Thyroid gland (tissue), 4 donors: ENCODE results near the gene RABL6. TPM values are rescaled to one million over a fixed set of nuclear protein-coding genes. Genes with fewer than 3 reads are reported as not detected.
A peak's percentile ranks its signal among the peaks of the same experiment; 100 is the strongest.

Experiments
- DNase-seq, 2 donors: peaks; one replicate each; pipeline ENCODE4 v3.0.0-alpha.2; 2019
- H3K27ac ChIP-seq, 3 donors: fragments of 200-600 bp; sonication (generic); 1 replicate in 2 of 3; 2 replicates in 1 of 3; pipeline ENCODE4 v1.5.1; 2016 to 2019; ENCODE audit warnings: mild to moderate bottlenecking in 1 of 3, moderate library complexity in 1 of 3
- H3K27me3 ChIP-seq: fragments of 200-600 bp; sonication (generic); one replicate; pipeline ENCODE4 v1.5.1; 2019
- H3K36me3 ChIP-seq, 2 donors: fragments of 200-600 bp; sonication (generic); one replicate each; pipeline ENCODE4 v1.5.1; 2016 to 2019
- H3K4me1 ChIP-seq, 2 donors: fragments of 200-600 bp; sonication (generic); one replicate each; pipeline ENCODE4 v1.5.1; 2017 to 2019
- H3K4me3 ChIP-seq, 3 donors: fragments of 200-600 bp; sonication (generic); replicated peaks in 1 of 3; 1 replicate in 2 of 3; 2 replicates in 1 of 3; pipeline ENCODE4 v1.5.1; 2016; ENCODE audit warnings: mild to moderate bottlenecking in 1 of 3
- H3K9me3 ChIP-seq: fragments of 200-600 bp; sonication (generic); one replicate; pipeline ENCODE4 v1.5.1; 2017
- POLR2A ChIP-seq, 2 donors: fragments of 450-650 bp; IDR thresholded peaks; one replicate each; pipeline ENCODE4 v1.6.1; 2017; ENCODE audit warnings: antibody characterized with exemption in 2 of 2, mild to moderate bottlenecking in 2 of 2, moderate library complexity in 1 of 2
- WGBS, 2 donors: methylation state at CpG; one replicate each; pipeline ENCODE4 v1.1.5; 2017; 5-methylcytosine and 5-hydroxymethylcytosine counted together
- intact Hi-C: fragments of 100-400 bp; cut with DNase I; formaldehyde crosslinking; loops from one replicate; pipeline ENCODE4 v1.15.1; 2023
- total RNA-seq, 4 donors: library from RNA; depleted of rRNA; stranded (reverse); fragments of >200 nt; gene quantifications; one replicate each; pipeline ENCODE4 v1.2.3, GENCODE V29; 2016
- TF ChIP-seq, protein P1 (sequence below), 6 experiments: fragments of 200-600 bp in 3 of 6; fragments of 450-650 bp in 3 of 6; sonication (generic) in 3 of 6; IDR thresholded peaks; one replicate each; pipeline ENCODE4 v1.5.1; 2016 to 2019; ENCODE audit warnings: antibody characterized with exemption in 6 of 6, mild to moderate bottlenecking in 2 of 6, inconsistent platforms in 1 of 6, moderate library complexity in 1 of 6

The RABL6 gene
- total RNA-seq, 4 donors from 2014 or later, result 59.8 to 84.0 (median 62.2) TPM

DNA sequence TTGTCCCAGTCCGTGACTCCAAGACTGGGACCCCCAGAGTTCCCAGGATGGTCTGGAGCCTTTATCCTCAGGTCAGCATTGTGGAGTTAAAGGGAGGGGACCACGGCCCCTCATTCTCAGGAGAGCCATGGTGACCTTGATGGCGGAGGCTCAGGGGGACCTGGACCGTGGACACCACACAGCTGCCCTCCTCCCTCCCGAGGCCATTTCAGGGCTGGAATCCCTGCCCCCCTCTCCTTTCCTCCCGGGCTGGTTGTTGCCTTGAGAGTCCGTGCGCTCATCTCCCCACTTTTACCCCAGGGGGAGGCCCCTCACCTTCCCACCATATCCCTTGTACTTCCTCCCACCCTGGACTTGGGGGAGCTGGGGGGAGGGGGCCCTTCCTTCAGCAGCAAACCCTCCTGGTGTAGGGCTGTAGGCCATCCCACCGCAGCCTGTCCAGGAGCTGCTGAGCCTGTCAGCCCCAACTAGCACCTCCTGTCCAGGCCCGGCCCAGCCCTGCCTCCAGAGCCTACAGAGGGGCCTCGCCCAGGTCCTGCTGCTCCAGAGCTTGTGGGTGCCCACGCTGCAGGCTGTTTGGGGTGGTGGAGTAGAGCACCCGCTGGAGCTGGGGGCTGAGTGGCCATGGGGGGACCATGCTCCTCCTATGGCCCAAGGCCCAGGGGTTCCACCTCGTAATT is 20.2 kb downstream of the RABL6 start:
- no peaks in the 10 kb centered on the region for H3K4me1 ChIP-seq
- no peak for DNase-seq
- no peaks in the 10 kb centered on the region for H3K9me3 ChIP-seq
- no peak overlapping the region for H3K27ac ChIP-seq
- intact Hi-C loops, result no loop called here
- H3K4me3 ChIP-seq, result no peak overlapping the region
- TF ChIP-seq, protein P1, sequence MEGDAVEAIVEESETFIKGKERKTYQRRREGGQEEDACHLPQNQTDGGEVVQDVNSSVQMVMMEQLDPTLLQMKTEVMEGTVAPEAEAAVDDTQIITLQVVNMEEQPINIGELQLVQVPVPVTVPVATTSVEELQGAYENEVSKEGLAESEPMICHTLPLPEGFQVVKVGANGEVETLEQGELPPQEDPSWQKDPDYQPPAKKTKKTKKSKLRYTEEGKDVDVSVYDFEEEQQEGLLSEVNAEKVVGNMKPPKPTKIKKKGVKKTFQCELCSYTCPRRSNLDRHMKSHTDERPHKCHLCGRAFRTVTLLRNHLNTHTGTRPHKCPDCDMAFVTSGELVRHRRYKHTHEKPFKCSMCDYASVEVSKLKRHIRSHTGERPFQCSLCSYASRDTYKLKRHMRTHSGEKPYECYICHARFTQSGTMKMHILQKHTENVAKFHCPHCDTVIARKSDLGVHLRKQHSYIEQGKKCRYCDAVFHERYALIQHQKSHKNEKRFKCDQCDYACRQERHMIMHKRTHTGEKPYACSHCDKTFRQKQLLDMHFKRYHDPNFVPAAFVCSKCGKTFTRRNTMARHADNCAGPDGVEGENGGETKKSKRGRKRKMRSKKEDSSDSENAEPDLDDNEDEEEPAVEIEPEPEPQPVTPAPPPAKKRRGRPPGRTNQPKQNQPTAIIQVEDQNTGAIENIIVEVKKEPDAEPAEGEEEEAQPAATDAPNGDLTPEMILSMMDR (IDR thresholded peaks at IDR 0.05), result no peak
- TF ChIP-seq POLR2A (IDR thresholded peaks at IDR 0.05), result no peak
- WGBS, 2 donors, result 94 to 97% methylated on average over 11 to 14 of the region's 14 CpGs
- H3K36me3 ChIP-seq, result peaks cover 50 to 59% of the 10 kb centered on the region in 2 donors
- no peaks in the 10 kb centered on the region for H3K27me3 ChIP-seq

DNA sequence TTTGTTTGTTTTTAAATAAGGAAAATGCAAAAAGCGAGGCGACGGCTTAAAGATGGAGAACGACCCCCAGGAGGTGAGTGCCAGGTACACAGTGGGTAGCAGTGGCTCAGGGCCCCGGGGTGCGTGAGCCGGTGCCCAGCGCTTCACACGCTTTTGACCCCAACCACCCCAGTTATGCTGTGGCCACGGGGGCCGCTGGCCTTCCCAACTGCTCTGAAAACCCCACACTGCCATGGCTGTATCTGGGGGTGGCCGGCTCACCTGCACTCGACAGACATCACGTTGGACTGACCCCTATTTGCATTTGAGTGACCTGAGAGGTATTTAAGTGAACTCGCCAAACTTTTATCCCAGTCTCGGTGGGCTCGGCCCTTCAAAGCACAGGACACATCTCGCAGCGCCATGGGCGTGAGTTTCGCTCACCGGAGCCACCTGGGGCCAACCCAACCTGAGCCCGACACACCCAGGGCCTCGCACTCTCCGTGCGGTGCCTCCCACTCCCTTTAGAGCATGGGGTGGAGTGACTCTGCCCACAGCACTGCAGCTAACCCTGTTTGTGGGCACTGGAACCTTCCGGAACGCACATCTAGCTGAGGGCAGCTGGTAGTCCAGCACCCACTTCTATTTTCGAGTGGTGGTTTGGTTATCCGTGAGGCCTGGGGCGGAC is 20.9 kb downstream of the RABL6 start:
- Histone ChIP-seq H3K4me3 (no peak overlapping the region), H3K4me1 (no peaks in the 10 kb centered on the region), H3K27me3 (no peaks in the 10 kb centered on the region), H3K27ac (no peak overlapping the region), H3K9me3 (no peaks in the 10 kb centered on the region), H3K36me3 (peaks cover 50 to 56% of the 10 kb centered on the region in 2 donors)
- no peak for TF ChIP-seq POLR2A (IDR thresholded peaks at IDR 0.05)
- TF ChIP-seq, protein P1 (IDR thresholded peaks at IDR 0.05), result no peak
- WGBS, 2 donors, result 96% methylated on average over 31 of the region's 31 CpGs
- intact Hi-C loops, result no loop called here
- no peak for DNase-seq

DNA sequence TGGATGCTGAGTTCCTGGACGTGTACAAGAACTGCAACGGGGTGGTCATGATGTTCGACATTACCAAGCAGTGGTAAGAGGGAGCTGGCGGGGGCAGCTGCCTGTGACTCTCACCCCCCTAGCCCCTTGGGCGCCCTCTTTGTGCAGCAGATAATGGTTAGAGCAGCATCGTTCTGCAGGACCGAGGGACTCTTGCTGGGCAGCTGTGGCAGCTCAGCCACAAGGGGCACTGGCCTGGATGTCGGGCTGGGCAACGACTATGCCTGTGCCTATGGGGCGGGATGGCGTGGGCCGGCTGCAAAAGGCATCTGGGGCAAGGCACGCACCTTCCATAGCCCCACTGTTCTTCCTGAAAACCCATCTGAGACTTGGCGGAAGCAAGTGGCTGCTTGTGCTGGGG is 21.7 kb downstream of the RABL6 start:
- TF ChIP-seq, protein P1 (IDR thresholded peaks at IDR 0.05), result no peak
- WGBS, 2 donors, result 90 to 94% methylated on average over 4 to 14 of the region's 14 CpGs
- no peak for DNase-seq
- Histone ChIP-seq H3K27ac (no peak overlapping the region), H3K4me3 (no peak overlapping the region), H3K36me3 (peaks cover 50% of the 10 kb centered on the region in 2 donors), H3K9me3 (no peaks in the 10 kb centered on the region), H3K4me1 (no peaks in the 10 kb centered on the region), H3K27me3 (no peaks in the 10 kb centered on the region)
- intact Hi-C loops, result no loop called here

DNA sequence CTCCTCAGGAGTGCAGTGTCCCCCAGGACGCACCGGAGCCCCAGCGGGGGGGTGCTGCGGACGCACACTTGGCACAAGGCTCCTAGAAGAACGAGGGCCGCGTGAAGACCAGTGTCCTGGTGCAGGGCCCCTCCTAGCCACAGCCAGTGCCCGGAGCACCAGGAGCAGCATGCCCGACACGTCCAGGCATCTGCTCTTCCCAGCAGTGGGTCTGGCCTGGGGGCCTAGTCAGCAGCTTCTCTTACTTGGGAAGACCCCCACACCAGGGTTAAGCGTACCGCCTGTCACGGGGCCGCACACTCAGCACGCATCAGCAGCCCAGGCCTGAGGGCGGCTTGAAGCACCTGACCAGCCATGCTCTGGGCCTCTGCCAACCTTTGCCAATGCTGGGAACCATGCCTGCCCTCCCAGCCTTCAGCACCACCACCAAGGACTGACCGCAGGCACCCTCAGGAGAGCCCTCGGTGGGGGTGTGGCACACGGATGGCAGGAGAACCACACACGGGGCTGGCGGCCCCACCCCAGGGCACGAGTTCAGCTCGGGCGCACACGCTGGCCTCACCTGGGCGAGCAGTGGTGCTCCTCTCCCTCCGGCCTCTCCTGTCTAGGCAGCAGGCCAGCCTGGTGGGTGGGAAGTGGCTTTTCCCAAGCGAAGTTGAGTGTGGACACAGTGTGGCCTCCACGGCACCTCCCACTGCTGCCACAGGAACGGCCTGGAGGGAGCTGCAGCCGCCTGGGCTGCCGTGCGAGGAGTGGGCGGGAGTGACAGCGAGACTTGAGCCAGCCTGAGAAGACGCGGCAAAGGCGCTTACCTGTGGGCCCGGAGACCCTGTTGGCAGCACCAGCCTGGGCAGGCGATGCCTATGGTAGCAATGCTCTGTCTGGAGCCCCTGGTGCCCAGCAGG is 22.5 kb downstream of the RABL6 start:
- intact Hi-C loops, result no loop called here
- DNase-seq, result peak; percentile 42 to 67
- Histone ChIP-seq H3K36me3 (peaks cover 45 to 47% of the 10 kb centered on the region in 2 donors), H3K9me3 (no peaks in the 10 kb centered on the region), H3K4me3 (no peak overlapping the region), H3K27ac (no peak overlapping the region), H3K27me3 (no peaks in the 10 kb centered on the region), H3K4me1 (no peaks in the 10 kb centered on the region)
- TF ChIP-seq, protein P1 (IDR thresholded peaks at IDR 0.05), result no peak
- TF ChIP-seq POLR2A (IDR thresholded peaks at IDR 0.05), result no peak
- 87 to 89% methylated on average over 22 of the region's 41 CpGs for WGBS, 2 donors
